GM18505 (cell line): ENCODE results near the gene GSTM5.
"Not testable (repeated sequence)": the region's sequence is repeated elsewhere in the genome, so short reads cannot be mapped to it uniquely, and the experiment has no call there.

Experiments
- ATAC-seq: cut with Tn5 transposase; IDR thresholded peaks from one replicate; pipeline ENCODE4 v1.9.1; 2021; ENCODE audit not compliant: unreplicated experiment
- POLR2A ChIP-seq: IDR thresholded peaks from 4 replicates; pipeline ENCODE4 v1.6.1; 2011; ENCODE audit warnings: borderline replicate concordance; ENCODE audit not compliant: insufficient read depth, insufficient read length; ENCODE audit errors: extremely low read depth

GSTM5 gene

DNA sequence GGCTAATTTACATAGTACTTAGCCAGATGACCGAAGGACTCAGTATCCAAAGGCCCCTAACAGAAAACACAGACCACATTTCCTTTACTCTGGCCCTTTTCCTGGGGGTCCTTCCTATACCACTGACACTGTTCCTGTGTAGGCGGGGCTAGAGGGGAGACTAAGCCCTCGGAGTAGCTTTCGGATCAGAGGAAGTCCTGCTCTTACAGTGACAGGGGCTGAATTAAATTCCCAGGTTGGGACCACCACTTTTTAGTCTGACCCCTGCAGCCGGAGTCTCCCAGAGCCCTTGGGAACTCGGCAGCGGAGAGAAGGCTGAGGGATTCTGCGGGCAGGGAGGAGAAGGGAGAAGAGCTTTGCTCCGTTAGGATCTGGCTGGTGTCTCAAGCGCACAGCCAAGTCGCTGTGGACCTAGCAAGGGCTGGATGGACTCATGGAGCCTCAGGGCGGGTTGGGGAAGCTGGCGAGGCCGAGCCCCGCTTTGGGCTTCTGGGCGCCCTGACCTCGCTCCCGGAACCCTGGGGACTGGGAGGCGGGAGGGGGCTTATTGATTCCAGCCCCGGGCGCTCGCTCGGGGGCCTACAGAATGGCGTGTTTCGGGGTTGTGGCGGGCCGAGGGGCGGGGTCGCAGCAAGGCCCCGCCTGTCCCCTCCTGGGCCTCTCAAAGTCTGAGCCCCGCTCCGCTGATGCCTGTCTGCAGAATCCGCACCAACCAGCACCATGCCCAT, at the start of gene GSTM5:
Gene GSTM5 (plus strand): TSS at position 659 of the 728 bp plus-strand sequence. CDS start 62 bp downstream, at position 721.
- ATAC-seq: not testable (repeated sequence)

DNA sequence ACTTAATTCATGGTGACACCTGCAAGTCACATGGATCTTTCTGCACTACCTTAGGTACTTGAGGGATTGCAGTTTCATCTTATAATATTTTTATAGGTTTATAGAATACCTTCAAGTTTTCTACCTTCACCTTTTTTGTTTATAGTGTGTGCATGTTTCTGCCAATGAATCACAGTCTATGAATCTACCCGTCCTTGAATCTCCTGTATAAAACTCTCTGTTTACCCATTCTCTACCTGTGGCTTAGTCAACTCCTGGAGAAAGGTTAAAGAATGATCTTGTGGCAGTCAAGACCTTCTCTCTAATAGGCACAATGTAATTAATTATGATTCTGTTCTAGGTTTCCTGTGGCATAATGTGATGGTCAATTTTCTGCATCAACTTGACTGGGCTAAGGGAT, 47.4 kb upstream of the GSTM5 start:
- no peak for ATAC-seq
- TF ChIP-seq POLR2A: no peak

DNA sequence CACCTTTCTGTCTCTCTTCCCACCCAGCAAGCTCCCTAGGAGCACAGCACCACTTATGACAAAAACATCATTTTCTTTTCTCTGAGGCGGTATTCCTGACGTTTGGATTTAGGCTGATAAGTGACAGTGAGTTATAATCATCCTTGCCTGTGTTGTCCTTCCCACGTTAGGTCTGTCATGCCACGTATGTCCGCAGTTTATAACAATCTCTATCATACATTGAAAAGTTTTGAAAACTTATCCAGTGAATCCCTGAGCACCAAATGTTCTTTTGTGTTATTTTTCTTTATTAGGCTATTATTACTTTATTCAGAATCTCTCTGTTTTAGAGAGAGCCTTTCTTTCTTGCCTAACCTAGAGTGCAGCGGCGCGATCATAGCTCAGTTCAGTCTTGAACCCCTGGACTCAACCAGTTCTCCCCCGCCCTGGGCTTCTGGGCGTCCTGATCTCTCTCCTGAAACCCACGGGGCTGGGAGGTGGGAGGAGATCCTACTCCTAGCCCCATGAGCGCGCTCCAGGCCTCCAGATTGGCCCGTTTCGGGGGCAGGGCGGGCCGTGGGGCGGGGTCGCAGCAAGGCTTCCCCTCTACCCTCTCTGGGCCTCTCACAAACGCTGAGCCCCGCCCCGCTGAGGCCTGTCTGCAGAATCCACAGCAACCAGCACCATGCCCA, 44.5 kb upstream of the GSTM5 start, which contains the start of gene GSTM2:
Gene GSTM2 (plus strand): TSS at position 606 of the 671 bp plus-strand sequence. CDS start 59 bp downstream, at position 665.
- peak; percentile 91 for ATAC-seq
- no peak for TF ChIP-seq POLR2A

DNA sequence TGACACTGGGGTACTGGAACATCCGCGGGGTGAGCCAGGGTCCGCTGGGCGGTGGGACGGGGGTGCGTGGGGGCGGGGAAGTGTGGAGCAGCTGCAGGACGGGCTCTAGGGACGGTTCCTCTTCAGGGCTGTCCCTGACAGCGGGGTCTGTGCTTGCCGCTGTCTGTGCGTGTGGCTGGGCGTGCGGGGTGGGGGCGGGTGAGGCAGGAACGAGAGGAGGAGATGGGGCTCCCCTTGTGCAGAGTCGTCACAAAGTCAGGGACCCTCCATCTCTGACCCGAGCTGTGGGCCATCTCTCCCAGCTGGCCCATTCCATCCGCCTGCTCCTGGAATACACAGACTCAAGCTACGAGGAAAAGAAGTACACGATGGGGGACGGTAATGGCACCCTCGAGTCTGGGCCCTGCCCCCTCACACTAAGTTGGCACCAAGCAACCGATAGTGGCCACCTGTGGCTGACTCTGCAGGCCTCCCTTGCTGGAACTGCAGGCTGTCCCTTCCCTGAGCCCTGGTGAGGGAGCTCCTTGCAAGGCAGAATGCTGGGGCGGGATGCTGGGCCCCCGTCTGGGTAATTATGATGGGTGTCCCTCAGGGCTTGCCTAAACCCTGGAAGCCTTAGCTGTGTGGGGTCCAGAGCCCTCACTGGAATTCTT, 43.8 kb upstream of the GSTM5 start:
- ATAC-seq: peak; percentile 20
- TF ChIP-seq POLR2A: no peak

DNA sequence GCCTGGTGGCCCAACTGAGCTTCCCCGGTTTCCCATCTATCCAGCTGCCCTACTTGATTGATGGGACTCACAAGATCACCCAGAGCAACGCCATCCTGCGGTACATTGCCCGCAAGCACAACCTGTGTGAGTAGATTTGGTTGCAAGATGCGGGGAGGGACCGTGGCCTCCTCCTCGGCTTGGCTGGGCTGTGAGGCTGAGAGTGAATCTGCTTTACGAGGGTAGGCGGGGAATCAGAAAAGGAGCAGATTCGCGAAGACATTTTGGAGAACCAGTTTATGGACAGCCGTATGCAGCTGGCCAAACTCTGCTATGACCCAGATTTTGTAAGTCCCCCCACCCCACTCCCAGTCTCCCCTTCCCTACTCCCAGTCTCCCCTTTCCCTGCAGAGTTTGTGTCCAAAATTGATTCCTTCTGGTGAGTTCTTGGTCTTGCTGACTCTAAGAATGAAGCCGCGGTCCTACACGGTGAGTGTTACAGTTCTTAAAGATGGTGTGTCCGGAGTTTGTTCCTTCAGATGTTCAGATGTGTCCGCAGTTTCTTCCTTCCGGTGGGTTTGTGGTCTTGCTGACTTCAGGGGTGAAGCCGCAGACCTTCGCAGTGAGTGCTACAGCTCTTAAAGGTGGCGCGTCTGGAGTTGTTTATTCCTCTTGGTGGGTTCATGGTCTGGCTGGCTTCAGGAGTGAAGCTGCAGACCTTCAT, 42.7 kb upstream of the GSTM5 start:
- ATAC-seq: no peak

DNA sequence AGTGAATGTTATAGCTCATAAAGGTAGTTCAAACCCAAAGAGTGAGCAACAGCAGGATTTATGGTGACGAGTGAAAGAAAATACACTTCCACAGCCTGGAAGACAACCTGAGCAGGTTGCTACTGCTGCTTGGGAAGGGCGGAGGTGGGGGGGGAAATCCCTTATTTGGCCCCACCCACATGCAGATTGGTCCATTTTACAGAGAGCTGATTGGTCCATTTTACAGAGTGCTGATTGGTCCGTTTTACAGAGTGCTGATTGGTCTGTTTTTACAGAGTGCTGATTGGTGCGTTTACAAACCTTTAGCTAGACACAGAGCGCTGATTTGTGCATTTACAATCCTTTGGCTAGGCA, 42.1 kb upstream of the GSTM5 start:
- not testable (repeated sequence) for ATAC-seq

More for the DNA sequence above, 42.7 kb upstream of the GSTM5 start:
- no peak for TF ChIP-seq POLR2A

DNA sequence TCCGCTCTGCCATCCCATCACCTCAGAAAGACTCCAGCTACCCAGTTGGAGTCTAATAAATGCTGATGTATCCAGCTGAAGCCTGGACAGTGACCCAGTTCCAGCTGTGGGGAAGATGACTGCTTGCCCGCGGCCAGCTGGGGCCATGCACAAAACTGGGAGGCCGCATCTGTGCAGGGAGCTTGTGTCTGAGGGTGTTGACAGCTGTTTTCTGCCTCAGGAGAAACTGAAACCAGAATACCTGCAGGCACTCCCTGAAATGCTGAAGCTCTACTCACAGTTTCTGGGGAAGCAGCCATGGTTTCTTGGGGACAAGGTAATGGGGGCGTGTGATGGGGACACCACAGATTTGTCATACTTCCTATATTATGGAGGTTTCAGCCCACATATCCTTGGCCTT, 41.0 kb upstream of the GSTM5 start:
- TF ChIP-seq POLR2A: no peak
- ATAC-seq: no peak

DNA sequence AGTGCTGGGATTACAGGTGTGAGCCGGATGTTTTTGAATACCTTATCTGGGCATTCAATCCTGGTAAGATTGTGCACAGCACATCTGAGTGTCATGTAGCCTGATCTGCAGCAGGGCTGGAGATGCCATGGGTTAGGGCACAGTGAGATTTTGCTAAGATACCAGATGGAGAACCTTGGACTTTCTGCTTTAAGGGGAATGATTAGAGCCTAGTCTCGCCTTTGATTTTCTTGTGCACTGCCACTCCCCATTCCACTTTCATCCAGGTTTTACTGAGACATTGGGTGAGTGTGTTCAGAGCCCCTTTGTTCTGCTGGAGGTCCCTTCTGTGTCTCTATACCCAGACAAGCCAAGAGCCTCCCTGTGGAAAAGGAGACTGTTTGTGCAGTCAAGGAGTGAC, 38.2 kb upstream of the GSTM5 start:
- ATAC-seq: not testable (repeated sequence)

DNA sequence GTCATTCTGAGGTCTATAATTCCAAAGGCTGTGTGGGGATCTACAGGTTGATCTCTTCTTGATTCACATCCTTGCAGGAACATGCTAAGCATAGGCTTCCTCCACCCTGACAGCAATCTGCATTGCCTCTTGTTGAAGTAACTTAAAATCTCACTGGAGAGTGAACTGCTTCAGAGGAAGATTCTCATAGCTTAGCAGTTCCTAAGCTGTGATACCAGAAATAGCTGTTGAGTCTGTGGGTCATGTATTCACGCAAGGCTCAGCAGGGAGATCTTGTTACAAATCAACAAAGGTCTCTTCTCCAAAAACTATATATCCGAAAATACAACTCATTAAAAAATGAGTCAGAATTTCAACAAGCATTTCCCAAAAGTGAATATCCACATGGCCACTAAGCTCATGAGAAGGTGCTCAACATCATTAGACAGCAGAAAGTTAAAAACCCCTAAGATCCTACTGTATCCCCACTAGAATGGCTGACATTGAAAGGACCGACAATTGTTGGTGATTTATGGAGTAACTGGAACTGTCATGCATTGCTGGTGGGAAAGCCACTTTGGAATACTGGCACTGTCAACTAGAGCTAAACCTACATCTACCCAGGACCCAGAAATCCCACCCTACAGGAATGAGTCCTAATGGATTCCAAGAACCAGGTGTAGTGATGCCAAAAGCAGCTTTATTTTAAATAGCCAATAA, 35.2 kb upstream of the GSTM5 start:
- not testable (repeated sequence) for ATAC-seq

DNA sequence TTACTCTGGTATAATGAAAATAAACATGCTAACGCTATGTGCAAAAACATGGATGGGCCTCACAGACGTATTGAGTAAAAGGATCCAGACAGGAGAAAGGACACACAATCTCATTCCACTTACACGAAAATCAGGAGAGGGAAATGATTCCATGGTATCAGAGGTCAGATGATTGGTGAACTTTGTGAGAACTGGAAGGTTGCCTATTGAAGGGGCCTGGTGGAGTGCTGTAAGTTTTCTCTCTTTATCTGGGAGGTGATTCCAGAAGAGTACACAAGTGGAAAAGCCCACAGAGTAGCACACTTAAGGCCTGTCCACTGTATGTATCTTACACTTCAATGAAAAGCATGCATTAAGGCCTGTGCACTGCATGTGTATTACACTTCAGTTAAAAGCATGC, 34.6 kb upstream of the GSTM5 start:
- ATAC-seq: no peak
- no peak for TF ChIP-seq POLR2A

DNA sequence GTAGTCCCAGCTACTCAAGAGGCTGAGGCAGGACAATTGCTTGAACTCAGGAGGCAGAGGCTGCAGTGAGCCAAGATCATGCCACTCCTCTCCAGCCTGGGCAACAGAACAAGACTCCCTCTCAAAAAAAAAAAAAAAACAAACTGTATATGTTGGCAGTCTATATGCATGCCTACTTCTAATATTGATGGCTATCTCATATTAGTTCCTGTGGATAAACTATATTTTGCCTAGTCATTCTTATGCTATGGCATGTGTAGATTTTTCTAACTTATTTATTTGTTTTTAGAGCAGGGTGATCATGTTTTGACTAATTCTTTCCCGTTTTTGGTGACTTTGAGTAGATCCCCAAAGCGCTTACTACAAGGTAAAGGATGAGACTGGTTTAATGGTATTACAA, 33.4 kb upstream of the GSTM5 start:
- not testable (repeated sequence) for ATAC-seq

DNA sequence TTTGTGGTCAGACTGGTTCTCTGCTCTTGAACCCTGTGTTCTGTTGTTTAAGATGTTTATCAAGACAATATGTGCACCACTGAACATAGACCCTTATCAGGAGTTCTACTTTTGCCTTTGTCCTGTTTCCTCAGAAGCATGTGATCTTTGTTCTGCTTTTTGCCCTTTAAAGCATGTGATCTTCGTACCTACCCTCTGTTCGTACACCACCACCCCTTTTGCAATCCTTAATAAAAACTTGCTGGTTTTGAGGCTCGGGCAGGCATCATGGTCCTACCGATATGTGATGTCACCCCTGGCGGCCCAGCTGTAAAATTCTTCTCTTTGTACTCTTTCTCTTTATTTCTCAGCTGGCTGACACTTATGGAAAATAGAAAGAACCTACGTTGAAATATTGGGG, 27.3 kb upstream of the GSTM5 start:
- not testable (repeated sequence) for ATAC-seq

DNA sequence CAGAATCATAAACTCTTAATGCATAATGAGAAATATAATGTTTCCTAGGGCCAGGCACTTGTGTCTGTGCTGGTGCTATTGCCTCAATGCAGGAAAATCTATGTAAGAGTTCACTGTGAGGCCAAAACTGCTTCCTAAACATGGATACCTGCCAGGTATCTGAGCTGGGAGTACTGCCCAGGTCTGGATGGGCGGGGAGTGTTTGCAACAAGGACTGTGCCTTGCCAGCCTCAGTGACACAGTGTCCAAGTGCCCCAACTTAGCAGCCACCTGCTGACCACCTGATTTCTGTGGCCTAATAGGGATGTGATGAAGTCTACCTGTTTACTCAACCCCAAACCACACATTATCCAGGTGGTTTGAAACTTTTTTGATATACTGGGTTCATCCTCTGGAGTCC, 26.7 kb upstream of the GSTM5 start:
- ATAC-seq: not testable (repeated sequence)

DNA sequence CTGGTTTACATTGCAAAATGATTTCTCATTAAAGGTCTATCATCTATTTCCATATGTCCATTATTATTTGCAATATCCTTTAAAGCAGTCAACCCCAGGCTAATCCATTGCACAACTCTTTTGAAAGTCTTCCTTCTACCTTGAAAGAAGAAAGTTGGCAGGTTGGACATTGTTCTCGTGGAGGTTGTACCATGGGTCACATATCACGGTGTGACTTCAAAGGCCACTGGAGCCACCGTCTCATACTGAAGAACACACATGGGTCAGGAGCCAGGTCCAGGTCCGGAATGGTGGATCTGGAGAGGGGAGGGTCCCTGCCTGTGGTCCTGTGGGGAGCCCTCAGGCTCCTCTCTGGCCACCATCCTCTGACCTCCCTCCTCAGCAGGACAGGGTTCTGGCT, 26.2 kb upstream of the GSTM5 start:
- ATAC-seq: not testable (repeated sequence)

DNA sequence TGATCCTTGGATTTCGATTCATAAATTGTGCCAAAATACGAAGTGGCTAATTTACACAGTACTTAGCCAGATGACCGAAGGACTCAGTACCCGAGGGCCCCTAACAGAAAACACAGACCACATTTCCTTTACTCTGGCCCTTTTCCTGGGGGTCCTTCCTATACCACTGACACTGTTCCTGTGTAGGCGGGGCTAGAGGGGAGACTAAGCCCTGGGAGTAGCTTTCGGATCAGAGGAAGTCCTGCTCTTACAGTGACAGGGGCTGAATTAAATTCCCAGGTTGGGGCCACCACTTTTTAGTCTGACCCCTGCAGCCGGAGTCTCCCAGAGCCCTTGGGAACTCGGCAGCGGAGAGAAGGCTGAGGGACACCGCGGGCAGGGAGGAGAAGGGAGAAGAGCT, 24.9 kb upstream of the GSTM5 start:
- not testable (repeated sequence) for ATAC-seq
